Endothelial cell of umbilical vein (primary cell): ENCODE measurements around the gene RTL10.

Experiments used
- CTCF ChIP-seq, 2 donors: IDR thresholded peaks; 1 replicate in 1 of 2; 2 replicates in 1 of 2; pipeline ENCODE4 v1.5.1; 2011; ENCODE audit warnings: low read length in 2 of 2, mild to moderate bottlenecking in 2 of 2, moderate library complexity in 2 of 2, control low read depth in 1 of 2, inconsistent platforms in 1 of 2, low read depth in 1 of 2; ENCODE audit not compliant: insufficient read depth in 1 of 2; ENCODE audit errors: extremely low read depth in 1 of 2
- EZH2 ChIP-seq: IDR thresholded peaks from 2 replicates; pipeline ENCODE4 v1.6.1; 2012; ENCODE audit warnings: borderline replicate concordance, low read depth, mild to moderate bottlenecking, moderate library complexity, low read length, inconsistent platforms; ENCODE audit not compliant: severe bottlenecking
- POLR2AphosphoS5 ChIP-seq: IDR thresholded peaks from 2 replicates; pipeline ENCODE4 v1.6.1; 2012; ENCODE audit warnings: low read depth, mild to moderate bottlenecking, control low read depth, low read length, moderate library complexity; ENCODE audit not compliant: insufficient read depth

- TF ChIP-seq CTCF (IDR thresholded peaks at IDR 0.05; ENCODE audit: extremely low read depth in 1 of 2, insufficient read depth in 1 of 2, low read depth in 1 of 2, low read length in 2 of 2) (no peak), EZH2 (no peak), POLR2AphosphoS5 (no peak)
These were observed 24.9 kb upstream of the RTL10 start for GRCh38 chr22:19879643-19879991.
